Prostate gland (tissue), 2 donors: ENCODE data around the gene WDR83. TPM values are rescaled to one million over a fixed set of nuclear protein-coding genes. Genes with fewer than 3 reads are reported as not detected.

Experiments used
- DNase-seq: peaks from one replicate; pipeline ENCODE4 v3.0.0-alpha.2; 2019; ENCODE audit warnings: low spot score
- H3K27ac ChIP-seq, 2 donors: fragments of 200-600 bp; sonication (generic); 2 replicates each; pipeline ENCODE4 v1.5.1; 2017 to 2019
- H3K27me3 ChIP-seq: fragments of 200-600 bp; sonication (generic); replicated peaks from 2 replicates; pipeline ENCODE4 v1.5.1; 2019; ENCODE audit not compliant: insufficient read depth
- H3K36me3 ChIP-seq, 2 donors: fragments of 200-600 bp; sonication (generic); 1 replicate in 1 of 2; 2 replicates in 1 of 2; pipeline versions ENCODE4 v1.5.1 to v1.8.1; 2017 to 2019
- H3K4me1 ChIP-seq: fragments of 200-600 bp; sonication (generic); replicated peaks from 2 replicates; pipeline ENCODE4 v1.5.1; 2019
- H3K4me3 ChIP-seq, 2 donors: fragments of 200-600 bp; sonication (generic); 2 replicates each; pipeline ENCODE4 v1.5.1; 2017 to 2019
- H3K9me3 ChIP-seq: fragments of 200-600 bp; sonication (generic); 2 replicates; pipeline ENCODE4 v1.5.1; 2017
- POLR2A ChIP-seq: fragments of 450-650 bp; IDR thresholded peaks from one replicate; pipeline ENCODE4 v1.6.1; 2016; ENCODE audit warnings: antibody characterized with exemption, mild to moderate bottlenecking
- POLR2AphosphoS5 ChIP-seq: sonication (generic); formaldehyde crosslinking; IDR thresholded peaks from one replicate; pipeline ENCODE4 v1.6.1; 2017; ENCODE audit warnings: antibody characterized with exemption
- WGBS: methylation state at CpG from one replicate; pipeline ENCODE4 v1.1.5; 2018; 5-methylcytosine and 5-hydroxymethylcytosine counted together
- intact Hi-C: fragments of 100-400 bp; cut with DNase I; formaldehyde crosslinking; loops from one replicate; pipeline ENCODE4 v1.14.2; 2022
- total RNA-seq, 2 donors: library from RNA; depleted of rRNA; stranded (reverse); fragments of >200 nt; gene quantifications; one replicate each; pipeline ENCODE4 v1.1.0, GENCODE V29; 2016
- TF ChIP-seq, protein P1 (sequence below), 4 experiments: fragments of 200-600 bp in 2 of 4; fragments of 450-650 bp in 2 of 4; sonication (generic) in 2 of 4; IDR thresholded peaks; 1 replicate in 3 of 4; 2 replicates in 1 of 4; pipeline ENCODE4 v1.5.1; 2016 to 2019; ENCODE audit warnings: antibody characterized with exemption in 4 of 4, mild to moderate bottlenecking in 2 of 4, moderate library complexity in 2 of 4

Gene WDR83
- total RNA-seq, 2 donors from 2014 or later, result 14.9 to 16.2 TPM

DNA sequence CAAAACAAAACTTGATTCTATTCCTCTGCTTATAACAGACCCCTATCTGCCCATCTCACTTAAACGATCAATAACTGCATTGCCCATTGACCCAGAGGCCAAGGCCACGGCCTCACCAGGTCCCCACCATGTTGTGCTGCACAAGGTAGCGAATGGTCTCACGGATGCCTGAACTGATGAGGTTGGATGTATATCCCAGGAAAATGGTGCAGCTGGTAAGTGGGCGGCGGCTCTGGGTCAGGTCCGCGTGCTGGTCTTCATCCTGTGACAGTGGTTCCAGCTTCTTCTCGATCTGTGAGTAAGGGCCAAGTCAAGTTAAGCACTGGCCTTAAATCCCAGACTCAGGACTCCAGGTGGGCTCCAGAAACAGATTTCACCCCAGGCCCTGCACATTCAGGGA is 13.4 kb downstream of the WDR83 start:
- Histone ChIP-seq H3K36me3 (peaks cover 3 to 20% of the 10 kb centered on the region in 2 donors), H3K4me1 (no peaks in the 10 kb centered on the region), H3K27me3 (no peaks in the 10 kb centered on the region), H3K27ac (no peak overlapping the region), H3K9me3 (no peaks in the 10 kb centered on the region), H3K4me3 (no peak overlapping the region)
- WGBS, result 93% methylated on average over 9 of the region's 9 CpGs
- DNase-seq, result no peak
- TF ChIP-seq POLR2AphosphoS5 (no peak), POLR2A (no peak)
- TF ChIP-seq, protein P1, sequence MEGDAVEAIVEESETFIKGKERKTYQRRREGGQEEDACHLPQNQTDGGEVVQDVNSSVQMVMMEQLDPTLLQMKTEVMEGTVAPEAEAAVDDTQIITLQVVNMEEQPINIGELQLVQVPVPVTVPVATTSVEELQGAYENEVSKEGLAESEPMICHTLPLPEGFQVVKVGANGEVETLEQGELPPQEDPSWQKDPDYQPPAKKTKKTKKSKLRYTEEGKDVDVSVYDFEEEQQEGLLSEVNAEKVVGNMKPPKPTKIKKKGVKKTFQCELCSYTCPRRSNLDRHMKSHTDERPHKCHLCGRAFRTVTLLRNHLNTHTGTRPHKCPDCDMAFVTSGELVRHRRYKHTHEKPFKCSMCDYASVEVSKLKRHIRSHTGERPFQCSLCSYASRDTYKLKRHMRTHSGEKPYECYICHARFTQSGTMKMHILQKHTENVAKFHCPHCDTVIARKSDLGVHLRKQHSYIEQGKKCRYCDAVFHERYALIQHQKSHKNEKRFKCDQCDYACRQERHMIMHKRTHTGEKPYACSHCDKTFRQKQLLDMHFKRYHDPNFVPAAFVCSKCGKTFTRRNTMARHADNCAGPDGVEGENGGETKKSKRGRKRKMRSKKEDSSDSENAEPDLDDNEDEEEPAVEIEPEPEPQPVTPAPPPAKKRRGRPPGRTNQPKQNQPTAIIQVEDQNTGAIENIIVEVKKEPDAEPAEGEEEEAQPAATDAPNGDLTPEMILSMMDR (IDR thresholded peaks at IDR 0.05), result no peak
- intact Hi-C loops, result no loop called here

DNA sequence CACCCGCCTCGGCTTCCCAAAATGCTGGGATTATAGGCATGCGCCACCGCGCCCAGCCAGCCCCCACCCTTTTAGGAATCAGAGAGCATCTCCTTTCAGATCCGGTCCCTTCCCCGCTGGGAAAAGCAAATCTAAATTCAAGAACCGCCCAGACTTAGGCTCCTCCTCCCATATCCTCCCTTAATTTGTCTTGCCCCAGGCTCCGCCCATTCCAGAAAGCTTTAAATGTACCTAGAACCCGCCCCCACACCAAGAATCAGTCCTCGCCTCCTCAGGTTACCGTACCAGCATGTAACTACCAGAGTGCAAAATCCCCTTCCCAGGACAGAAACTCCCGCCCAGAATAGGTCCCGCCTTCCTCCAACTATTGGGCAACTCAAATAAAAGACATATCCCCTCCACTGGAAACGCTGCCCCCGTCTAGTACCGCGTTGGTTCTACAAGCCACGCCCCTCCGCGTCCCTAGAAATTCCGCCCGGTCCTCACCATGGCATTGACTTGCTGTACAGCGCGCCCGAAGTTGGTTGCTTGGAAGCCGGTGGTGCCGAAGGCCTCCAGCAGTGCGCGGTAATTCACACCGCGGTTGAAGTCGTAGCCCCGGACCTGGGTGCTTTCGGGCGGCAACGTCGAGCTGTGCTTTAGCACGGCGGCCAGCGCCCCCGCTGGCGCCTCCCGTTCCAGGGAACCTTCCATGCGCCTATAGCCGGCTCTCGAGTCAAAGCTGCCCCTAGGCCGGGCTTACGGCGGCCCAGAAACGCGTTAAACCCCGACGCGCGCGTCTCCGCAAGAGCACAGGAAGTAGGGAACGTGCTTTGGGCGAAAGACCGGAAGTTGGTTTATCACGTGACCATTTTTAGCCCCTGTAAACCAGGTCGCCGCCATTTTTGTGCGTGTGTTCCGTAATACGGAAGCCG is 14.7 kb downstream of the WDR83 start, which contains the start of gene DHPS:
TSS of gene DHPS (minus strand) at position 807 of the 914 bp plus-strand sequence. CDS start at position 693, 114 bp downstream.
- Histone ChIP-seq H3K9me3 (no peaks in the 10 kb centered on the region), H3K27ac (peak within 1 kb of the TSS; percentile 90 to 95), H3K4me3 (peak within 1 kb of the TSS; percentile 81 to 99), H3K27me3 (no peaks in the 10 kb centered on the region), H3K36me3 (peaks cover 3 to 7% of the 10 kb centered on the region in 2 donors), H3K4me1 (no peaks in the 10 kb centered on the region)
- under 1% methylated on average over 32 of the region's 68 CpGs for WGBS
- TF ChIP-seq, protein P1 (IDR thresholded peaks at IDR 0.05), result peak in 1 of 4 experiments; percentile 18
- TF ChIP-seq POLR2A, result peak; percentile 66
- peak; percentile 98 for TF ChIP-seq POLR2AphosphoS5
- peak; percentile 95 for DNase-seq
- intact Hi-C loops, result no loop called here

DNA sequence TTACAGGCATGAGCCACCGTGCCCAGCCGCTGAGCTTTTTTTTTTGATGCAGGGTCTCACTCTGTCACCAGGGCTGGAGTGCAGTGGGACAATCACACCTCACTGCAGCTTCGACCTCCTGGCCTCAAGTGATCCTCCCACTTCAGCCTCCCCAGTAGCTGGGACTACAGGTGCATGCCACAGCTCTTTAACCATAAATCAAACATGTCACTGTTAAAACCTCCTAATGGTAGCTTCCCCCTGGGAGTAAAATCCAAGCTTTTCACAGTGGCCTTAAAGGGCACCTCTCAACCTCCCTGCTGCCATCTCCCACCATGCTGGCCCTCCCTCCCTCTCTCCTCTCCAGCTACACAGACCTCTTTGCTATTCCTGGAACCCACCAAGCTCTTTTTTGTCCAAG is 19.2 kb downstream of the WDR83 start:
- DNase-seq, result no peak
- Histone ChIP-seq H3K27me3 (no peaks in the 10 kb centered on the region), H3K27ac (no peak overlapping the region), H3K4me3 (no peak overlapping the region), H3K36me3 (no peaks in the 10 kb centered on the region), H3K9me3 (no peaks in the 10 kb centered on the region), H3K4me1 (no peaks in the 10 kb centered on the region)
- TF ChIP-seq POLR2AphosphoS5 (no peak), POLR2A (no peak)
- TF ChIP-seq, protein P1 (IDR thresholded peaks at IDR 0.05), result no peak
- 87% methylated on average over 3 of the region's 3 CpGs for WGBS
- intact Hi-C loops, result no loop called here

DNA sequence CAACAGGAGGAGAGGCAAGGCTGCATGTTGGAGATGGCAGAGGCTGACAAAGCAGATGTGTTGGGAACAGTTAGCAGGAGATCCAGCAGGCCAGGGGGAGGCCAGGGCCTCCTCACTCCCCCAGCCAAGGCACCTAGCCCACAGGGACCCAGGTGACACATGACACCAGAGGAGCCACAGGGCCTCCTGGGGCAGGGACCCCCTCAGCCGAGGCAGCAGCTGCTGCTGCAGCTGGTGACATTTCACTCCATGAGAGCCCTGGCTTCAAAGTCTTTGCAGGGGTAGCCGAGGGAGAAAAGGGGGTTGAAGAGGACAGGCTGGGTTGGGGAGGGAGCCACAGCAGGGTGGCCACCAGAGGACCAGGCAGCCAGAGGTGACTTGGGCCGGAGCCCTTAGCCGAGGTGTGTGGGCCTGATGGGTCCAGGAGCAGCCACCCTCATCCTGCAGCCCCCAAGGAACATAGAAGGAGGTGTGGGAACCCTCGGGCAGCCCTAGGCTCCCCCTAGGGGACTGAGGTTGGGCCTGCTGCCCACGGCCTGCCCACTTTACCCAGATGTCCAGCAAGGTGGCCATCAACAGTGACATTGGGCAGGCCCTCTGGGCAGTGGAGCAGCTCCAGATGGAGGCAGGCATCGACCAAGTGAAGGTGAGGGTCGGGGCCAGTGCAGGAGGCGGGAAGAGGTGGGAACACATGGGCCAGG is 21.0 kb downstream of the WDR83 start, which contains the start of gene GNG14:
TSS of gene GNG14 (plus strand) at position 503 of the 701 bp plus-strand sequence. CDS start at position 554, 51 bp downstream.
- TF ChIP-seq, protein P1 (IDR thresholded peaks at IDR 0.05), result no peak
- no peak for TF ChIP-seq POLR2A
- no peak for TF ChIP-seq POLR2AphosphoS5
- H3K9me3 ChIP-seq, result no peaks in the 10 kb centered on the region
- DNase-seq, result no peak
- intact Hi-C loops, result no loop called here
- no peak within 1 kb of the TSS for H3K4me3 ChIP-seq
- no peak within 1 kb of the TSS for H3K27ac ChIP-seq
- H3K4me1 ChIP-seq, result no peaks in the 10 kb centered on the region
- no peaks in the 10 kb centered on the region for H3K27me3 ChIP-seq
- H3K36me3 ChIP-seq, result no peaks in the 10 kb centered on the region
- WGBS, result 86% methylated on average over 9 of the region's 9 CpGs
